ENCODE results near the gene ECHDC1.

DNA sequence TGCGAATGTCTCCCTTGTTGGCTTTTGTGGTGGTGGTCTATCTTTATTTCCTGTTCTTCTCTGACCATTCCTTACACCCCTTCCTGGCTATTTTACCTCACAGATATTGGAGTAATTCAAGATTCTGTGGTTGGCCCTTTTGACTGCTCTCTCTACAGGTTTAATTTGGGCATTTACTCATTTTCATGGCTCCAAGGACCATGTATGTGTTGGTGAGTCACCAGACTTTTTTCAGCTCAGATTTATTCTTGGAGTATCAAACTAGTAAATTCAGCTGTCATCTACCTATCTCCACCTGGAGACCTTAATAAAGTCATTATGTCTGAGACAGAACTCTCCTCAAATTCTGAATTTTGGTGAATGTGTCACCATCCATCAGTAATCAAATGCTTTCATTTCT, 61.2 kb downstream of the ECHDC1 start:
- TF ChIP-seq, protein P1, sequence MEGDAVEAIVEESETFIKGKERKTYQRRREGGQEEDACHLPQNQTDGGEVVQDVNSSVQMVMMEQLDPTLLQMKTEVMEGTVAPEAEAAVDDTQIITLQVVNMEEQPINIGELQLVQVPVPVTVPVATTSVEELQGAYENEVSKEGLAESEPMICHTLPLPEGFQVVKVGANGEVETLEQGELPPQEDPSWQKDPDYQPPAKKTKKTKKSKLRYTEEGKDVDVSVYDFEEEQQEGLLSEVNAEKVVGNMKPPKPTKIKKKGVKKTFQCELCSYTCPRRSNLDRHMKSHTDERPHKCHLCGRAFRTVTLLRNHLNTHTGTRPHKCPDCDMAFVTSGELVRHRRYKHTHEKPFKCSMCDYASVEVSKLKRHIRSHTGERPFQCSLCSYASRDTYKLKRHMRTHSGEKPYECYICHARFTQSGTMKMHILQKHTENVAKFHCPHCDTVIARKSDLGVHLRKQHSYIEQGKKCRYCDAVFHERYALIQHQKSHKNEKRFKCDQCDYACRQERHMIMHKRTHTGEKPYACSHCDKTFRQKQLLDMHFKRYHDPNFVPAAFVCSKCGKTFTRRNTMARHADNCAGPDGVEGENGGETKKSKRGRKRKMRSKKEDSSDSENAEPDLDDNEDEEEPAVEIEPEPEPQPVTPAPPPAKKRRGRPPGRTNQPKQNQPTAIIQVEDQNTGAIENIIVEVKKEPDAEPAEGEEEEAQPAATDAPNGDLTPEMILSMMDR (IDR thresholded peaks at IDR 0.05; ENCODE audit: control extremely low read depth in 1 of 3, insufficient read depth in 1 of 3, low read depth in 1 of 3, low read length in 3 of 3) = no peak
- no peak for TF ChIP-seq EZH2 (IDR thresholded peaks at IDR 0.05; ENCODE audit: low read depth, low read length, severe bottlenecking)
- TF ChIP-seq EP300 (IDR thresholded peaks at IDR 0.05; ENCODE audit: borderline replicate concordance in 1 of 2, low read depth in 2 of 2, low read length in 2 of 2) = no peak
- TF ChIP-seq RFX5 (IDR thresholded peaks at IDR 0.05; ENCODE audit: borderline replicate concordance, low read depth, low read length) = no peak
- no peak for TF ChIP-seq GABPA (IDR thresholded peaks at IDR 0.05; ENCODE audit: borderline replicate concordance, insufficient read depth, low read length)
- no peak for TF ChIP-seq RBBP5 (IDR thresholded peaks at IDR 0.05; ENCODE audit: borderline replicate concordance, low read depth, low read length)
- TF ChIP-seq PHF8 (conservative IDR thresholded peaks at IDR 0.05; ENCODE audit: low read depth, low read length) = no peak
- no peak for TF ChIP-seq SP1 (IDR thresholded peaks at IDR 0.05; ENCODE audit: low read depth, low read length)
